Posterior vena cava (tissue), 2 donors: ENCODE measurements around the gene DCAF6. TPM values are rescaled to one million over a fixed set of nuclear protein-coding genes. Genes with fewer than 3 reads are reported as not detected.
"Not testable (repeated sequence)": the region's sequence is repeated elsewhere in the genome, so short reads cannot be mapped to it uniquely, and the experiment has no call there.

Source experiments
- DNase-seq: peaks from one replicate; pipeline ENCODE4 v3.0.0-alpha.2; 2020; ENCODE audit warnings: low spot score
- intact Hi-C, 2 donors: fragments of 100-400 bp; cut with DNase I; formaldehyde crosslinking; loops; one replicate each; pipeline versions ENCODE4 v1.14.1 to v1.14.2; 2022 to 2023
- total RNA-seq, 2 donors: library from RNA; stranded (reverse); fragmentation: NEBNext Ultra II Directional; extraction: Animal tissue kit (Norgen Biotek cat#: 25700); gene quantifications; one replicate each; pipeline ENCODE4 v1.2.1, GENCODE V29; 2021
- donor health status: DM: yes; HTN: yes; CAD: no.
- donor health status: DM: yes; HTN: yes; CAD: no.

Gene DCAF6
- total RNA-seq, 2 donors from 2014 or later: 50.2 to 55.9 TPM

GRCh38 chr1:167922023-167922422 lies 14.5 kb upstream of the DCAF6 start:
- no peak for DNase-seq
- intact Hi-C loops: no loop called here

DNA sequence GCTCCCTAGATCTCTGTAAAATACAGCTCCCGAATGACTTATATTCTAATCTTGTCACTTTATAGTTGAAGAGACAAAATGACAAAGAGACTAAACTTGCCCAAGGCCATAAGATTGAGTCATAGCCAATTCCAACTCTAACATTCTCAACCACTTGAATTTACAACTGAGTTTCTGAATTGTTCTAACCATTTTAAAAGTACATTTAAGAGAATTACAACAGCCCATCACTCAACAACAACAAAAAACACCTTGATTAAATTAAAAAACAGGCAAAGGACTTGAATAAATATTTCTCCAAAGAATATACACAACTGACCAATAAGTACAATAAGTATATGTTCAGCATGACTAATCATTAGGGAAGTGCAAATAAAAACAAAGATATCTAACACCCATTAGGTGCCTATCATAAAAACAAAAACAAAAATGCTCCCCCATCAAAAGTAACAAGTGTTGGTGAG lies 13.8 kb upstream of the DCAF6 start:
- no peak for DNase-seq
- intact Hi-C loops: no loop called here

DNA sequence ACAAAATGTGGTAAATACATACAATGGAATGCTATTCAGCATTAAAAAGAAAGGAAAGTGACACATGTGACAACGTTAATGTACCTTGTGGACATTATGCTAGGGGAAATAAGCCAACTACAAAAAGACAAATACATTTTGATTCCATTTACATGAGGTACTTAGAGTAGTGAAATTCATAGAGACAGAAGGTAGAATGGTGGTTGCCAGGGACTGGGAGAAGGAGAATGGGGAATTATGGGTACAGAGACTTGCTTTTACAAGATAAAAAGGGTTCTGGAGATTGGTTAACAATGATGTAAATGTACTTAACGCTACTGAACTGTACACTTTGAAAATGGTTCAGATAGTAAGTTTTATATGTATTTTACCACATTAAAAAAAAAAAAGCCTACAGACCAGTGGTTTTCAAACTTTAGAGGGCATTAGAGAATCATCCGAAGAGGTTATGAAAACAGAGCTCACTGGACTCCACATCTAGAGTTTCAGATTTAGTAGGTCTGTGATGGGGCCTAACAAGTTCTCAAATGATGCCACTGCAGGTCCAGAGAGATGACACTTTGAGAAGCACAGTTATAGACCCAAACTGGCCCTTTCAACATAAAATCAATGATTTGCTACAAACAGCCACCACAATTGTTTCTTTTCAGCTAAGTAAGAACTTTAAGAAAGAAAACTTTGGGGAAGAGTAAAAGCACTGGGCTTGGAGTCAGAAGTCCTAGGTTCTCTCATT lies 13.0 kb upstream of the DCAF6 start:
- no peak for DNase-seq
- intact Hi-C loops: no loop called here

- no peak for DNase-seq
- intact Hi-C loops: no loop called here
Observed at GRCh38 chr1:167924102-167924501, 12.4 kb upstream of the DCAF6 start.

DNA sequence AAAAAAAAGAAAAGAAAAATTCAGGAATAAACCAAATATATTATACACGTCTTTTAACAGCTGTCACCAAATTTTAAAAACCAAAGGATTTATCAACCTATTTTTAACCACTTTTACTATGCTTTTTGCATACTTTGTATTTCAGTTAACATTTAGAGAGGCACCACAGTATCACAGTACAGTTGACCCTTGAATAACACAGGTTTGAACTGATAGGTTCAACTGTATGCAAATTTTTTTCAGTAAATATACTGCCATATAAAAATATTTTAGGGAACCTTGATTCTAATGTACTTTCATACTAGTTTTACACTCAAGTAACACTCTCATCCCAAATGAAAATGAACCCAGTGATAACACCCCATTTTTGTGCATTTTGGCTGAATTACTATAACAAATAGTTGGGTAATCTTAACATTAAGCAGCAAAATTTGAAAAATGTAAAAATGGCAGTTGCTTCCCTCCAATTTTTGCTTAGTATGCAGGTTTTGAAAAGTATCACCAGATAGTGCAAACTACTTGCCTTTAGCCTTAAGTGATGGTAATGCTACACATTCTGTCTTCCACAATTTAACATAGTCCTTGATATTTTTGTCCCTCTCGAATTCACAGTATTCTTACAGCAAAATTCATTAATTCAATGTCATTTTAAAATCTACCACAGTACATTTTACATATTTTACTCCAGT lies 11.8 kb upstream of the DCAF6 start:
- intact Hi-C loops: no loop called here
- DNase-seq: no peak

GRCh38 chr1:167926486-167926997 lies 9.9 kb upstream of the DCAF6 start:
- intact Hi-C loops: loop anchor here in 1 of 2 donors (2.0 kb wide), 1 partner anchor 106 kb away; no protein-coding TSS in a partner anchor

DNA sequence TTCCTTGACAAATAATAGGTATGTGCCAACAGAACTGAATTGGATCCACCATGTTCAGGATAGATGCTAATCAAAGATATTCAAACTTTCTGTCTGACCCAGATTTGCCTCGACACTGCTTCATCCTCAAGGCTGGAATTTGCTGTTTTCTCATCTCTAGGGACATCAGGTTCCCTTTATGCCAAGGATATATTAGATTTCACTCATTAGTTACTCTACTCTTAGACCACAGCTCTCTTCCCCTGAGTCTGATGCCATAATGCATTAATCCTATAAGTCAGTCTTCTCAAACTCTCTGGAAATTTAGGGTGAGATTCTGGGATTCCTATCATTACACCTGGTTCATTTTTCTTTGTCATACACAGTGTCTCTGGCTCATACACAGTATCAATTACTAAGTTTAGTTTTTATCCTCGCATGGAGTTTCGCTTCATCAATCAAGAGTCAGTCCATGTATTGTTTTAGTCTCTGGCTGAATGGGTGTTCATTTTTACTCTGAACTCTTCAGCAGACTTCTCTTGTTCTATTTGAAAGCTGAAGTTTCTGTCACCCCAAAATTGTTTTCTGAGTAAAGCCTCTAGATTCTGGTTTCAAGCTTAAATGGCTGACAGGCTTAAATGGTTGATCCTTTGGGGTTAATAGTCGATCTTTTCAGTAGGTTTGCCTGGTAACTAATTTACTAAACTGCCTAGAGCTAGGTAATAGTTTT lies 9.3 kb upstream of the DCAF6 start:
- intact Hi-C loops: loop anchor here in 1 of 2 donors (2.0 kb wide), 1 partner anchor 106 kb away; no protein-coding TSS in a partner anchor
- DNase-seq: no peak

More at GRCh38 chr1:167926486-167926997, 9.9 kb upstream of the DCAF6 start:
- no peak for DNase-seq

DNA sequence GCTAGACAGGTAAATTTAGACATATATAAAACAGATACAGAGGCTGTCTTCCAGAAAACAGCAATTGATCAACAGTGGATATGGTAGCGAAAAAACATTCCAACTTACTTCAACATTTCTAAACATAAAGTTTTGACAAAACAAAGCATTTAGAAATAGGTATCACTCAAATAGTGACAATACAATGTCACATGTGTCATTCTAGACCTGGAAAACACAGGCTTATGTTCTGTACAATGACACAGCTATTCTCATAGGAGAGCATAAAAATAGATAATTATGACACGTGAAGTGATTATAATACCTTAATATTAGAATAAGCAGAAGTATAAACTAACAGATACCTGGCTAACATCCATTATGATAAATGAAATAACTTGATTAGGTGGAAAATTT lies 8.0 kb upstream of the DCAF6 start:
- intact Hi-C loops: no loop called here
- no peak for DNase-seq

DNA sequence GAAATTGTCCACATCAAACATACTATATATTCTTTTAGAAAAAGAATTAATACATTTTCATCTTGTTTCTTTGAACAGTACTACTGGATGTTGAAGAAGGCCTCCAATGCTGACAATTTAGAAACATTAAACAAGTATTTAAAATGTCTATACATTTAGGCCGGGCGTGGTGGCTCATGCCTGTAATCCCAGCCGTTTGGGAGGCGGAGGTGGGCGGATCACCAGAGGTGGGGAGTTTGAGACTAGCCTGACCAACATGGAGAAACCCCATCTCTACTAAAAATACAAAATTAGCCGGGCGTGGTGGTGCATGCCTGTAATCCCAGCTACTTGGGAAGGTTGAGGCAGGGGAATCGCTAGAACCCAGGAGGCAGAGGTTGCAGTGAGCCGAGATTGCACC lies 7.6 kb upstream of the DCAF6 start:
- intact Hi-C loops, DNase-seq: not testable (repeated sequence)

DNA sequence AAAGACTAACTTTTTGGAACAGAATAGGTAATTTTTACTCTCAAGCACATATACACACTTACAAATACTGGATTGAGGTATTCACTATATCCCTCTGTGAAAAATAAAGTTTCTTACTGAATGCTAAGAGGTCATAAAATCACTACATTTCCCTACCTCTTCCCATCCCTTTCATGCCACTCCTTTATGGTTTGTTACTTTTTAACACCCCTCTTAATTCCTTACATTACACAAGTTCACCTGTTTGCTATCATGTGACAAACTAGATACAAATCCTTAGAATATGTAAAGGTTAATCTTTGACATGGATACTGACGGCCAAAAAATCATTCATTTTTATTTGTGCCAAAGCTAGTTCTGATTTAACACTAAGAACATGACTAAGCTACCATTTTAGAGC lies 6.8 kb upstream of the DCAF6 start:
- intact Hi-C loops: loop anchor here in 1 of 2 donors (5.0 kb wide), 1 partner anchor 82 kb away; no protein-coding TSS in a partner anchor
- no peak for DNase-seq

DNA sequence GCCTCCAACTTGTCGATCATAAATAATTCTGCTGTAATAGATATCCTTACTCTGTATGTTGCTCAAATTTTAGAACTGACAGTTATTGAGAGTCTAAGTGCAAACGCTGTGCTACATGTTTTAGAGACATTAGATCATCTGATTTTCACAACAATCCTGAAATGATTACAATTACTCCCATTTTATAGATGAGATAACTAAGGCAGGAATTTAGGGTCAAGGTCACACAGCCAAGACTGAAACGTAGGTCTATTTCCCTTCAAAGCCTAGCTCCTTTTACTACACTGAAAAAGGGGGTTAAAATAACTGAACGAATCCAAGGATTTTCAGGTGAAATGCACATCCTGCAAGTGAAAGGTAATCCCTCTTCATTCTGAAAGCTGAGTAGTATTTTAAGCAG lies 2.7 kb upstream of the DCAF6 start:
- no peak for DNase-seq
- intact Hi-C loops: loop anchor here in 1 of 2 donors (5.0 kb wide), 1 partner anchor 86 kb away; no protein-coding TSS in a partner anchor

DNA sequence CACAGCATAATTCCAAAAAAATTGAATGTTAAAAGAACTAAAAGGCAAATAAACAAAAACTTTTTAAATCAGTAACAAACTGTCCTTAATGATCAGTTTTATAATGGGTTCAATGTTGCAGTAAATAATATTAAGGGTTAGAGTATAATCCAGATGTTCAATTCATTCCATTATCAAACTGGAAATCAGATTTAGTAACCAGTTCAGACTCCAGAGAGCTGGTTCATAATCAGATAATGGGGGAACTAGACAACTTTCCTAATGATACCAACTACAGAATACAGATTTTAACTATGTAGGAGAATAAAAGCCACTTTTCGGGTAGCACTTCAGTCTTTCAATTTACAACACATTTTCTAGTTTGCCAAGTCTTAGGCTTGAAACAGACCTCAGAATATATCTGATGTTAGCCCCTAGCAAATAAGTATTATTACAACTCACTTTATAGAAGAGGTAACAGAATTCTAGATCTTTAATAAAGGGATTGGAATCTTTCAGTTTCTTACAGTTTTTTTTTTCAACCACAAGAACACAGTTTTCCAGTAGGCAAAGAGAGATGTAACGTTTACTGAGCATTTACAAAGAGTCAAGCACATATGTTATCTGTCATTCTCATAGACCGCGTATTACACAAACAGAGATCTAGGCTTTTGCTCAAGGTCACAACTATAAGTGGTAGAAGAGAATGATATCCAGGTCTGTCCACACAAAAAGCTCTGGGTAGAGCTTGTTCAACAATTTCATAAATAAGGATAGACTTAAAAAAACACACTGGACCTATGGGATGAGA lies 1.9 kb upstream of the DCAF6 start:
- intact Hi-C loops: loop anchor here in 1 of 2 donors (5.0 kb wide), 1 partner anchor 87 kb away; no protein-coding TSS in a partner anchor
- no peak for DNase-seq

- DNase-seq: no peak
- intact Hi-C loops: no loop called here
Observed at GRCh38 chr1:167935216-167936067, 1.0 kb upstream of the DCAF6 start.

DNA sequence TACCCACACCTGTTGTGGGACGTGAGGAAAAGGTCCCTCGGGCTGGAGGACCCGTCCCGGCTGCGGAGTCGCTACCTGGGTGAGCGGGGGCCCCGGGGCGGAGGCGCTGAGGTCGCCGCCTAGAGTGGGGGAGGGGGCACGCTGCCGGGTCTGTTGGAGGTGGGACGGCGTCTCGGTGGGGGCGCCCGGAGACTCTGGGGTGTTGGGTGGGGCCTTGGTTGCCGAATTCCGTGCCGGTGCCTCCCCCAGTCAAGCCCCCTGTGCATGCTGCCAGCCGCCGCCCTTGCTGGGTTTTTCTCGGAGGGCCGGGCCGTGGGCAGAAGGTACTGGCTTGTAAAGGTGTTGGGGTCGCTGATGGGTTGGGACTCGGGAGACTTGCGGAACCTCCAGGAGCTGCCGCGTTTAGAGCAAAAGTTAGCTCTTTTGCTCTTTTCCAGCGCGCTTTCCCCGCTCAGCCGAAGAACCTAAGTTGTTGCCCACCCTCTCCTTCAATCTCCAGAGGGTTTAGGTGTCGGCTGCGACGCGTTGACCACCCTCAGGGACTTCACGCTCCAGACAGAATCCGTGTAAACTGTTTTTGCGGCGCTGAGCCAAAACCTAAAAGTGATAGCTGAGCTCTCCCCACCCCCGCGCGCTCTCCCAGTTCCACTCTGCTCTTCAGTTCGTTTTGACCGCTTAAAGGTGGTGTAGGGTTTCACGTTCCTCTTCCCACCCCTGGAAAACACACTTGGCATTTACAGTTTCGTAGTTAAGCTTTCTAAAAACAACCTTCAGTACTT lies 636 bp downstream of the DCAF6 start, which contains the start of gene MPC2:
Gene MPC2, minus strand, starts transcription at position 143 of the 779 bp plus-strand sequence. CDS start 1,231 bp downstream, outside the sequence.
- peak; percentile 88 for DNase-seq
- intact Hi-C loops: no loop called here

DNA sequence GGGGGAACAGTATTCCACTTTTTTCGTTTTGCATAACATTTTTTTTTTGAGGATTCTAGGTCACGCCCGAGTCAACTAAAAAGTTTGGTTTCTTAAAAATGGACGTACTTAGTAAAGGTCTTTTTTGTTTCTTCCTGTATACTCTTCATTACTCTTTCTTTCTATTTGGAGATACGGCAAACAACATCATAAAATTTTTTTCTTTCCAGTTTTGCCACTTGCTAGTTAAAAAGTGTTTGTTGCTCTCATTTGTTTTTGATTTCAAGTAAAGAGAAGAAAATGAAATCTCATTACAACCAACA lies 1.2 kb downstream of the DCAF6 start:
- intact Hi-C loops: no loop called here
- DNase-seq: no peak

DNA sequence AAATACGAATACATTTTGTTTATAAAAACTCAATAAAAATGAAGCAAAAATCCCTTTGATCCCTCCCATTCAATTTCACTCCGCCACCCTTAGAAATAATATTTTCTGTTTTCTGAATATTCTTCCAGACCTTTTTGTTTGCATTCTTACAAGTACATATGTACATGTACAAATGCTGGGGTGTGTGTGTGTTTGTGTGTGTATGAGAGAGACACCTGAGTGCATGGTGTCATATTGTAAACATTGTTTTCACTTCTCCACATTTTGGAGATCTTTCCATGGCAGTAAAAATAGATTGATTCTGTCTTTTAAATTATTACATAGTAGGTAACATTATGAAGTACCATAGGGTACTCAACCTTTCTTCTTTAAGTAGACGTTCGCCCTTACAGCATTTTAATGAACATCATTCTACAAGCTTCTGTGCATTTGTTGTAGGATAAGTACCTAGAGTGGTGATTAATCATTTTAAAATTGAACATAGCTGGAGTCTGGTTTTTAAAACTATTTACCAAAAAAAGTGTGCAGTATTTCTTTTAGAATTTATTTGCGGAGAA lies 1.7 kb downstream of the DCAF6 start:
- intact Hi-C loops: no loop called here
- no peak for DNase-seq

DNA sequence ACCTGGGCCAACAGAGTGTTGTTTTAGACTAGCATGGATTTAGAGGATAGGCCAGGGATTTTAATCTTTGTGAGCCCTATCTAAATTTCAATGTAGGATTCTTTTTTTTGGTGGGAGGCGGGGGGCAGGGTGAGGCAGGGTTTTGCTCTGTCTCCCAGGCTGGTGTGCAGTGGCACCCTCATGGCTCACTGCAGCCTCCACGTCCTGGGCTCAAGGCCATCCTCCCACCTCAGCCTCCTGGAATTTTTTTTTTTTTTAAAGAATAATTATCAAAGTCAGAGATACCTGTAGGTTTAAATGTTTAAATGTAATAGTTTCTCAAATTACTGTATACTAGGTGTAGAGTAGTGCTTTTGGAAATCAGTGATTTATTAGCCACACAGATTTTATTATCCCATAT lies 3.8 kb downstream of the DCAF6 start:
- DNase-seq: no peak
- intact Hi-C loops: no loop called here
